NCI-H1092 (cell line): ENCODE data around the gene ARMC7.
"Not testable (repeated sequence)": the region's sequence is repeated elsewhere in the genome, so short reads cannot be mapped to it uniquely, and the experiment has no call there.

Experiments used
- DNase-seq: peaks from one replicate; lab custom pipeline; 2025; lab: John Stamatoyannopoulos, UW

The ARMC7 gene

DNA sequence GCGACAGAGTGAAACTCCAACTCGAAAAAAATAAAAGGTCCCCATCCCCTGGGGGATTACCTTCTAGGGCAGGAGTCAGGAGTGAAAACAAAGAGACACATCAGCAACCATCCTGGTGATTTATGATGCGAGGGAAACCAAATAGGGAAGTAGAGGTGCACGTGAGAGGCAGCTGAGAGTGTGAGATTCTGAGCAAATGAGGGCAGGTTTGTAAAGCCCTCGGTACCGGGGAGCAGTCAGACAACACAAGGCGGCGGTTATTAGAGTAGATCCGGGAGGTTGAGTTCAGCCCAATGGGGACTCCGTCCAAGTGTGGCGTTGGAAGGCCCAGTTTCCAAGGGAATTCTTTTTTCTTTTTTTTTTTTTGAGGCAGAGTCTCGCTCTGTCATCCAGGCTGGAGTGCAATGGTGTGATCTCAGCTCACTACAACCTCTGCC lies 7.4 kb upstream of the ARMC7 start:
- no peak for DNase-seq

DNA sequence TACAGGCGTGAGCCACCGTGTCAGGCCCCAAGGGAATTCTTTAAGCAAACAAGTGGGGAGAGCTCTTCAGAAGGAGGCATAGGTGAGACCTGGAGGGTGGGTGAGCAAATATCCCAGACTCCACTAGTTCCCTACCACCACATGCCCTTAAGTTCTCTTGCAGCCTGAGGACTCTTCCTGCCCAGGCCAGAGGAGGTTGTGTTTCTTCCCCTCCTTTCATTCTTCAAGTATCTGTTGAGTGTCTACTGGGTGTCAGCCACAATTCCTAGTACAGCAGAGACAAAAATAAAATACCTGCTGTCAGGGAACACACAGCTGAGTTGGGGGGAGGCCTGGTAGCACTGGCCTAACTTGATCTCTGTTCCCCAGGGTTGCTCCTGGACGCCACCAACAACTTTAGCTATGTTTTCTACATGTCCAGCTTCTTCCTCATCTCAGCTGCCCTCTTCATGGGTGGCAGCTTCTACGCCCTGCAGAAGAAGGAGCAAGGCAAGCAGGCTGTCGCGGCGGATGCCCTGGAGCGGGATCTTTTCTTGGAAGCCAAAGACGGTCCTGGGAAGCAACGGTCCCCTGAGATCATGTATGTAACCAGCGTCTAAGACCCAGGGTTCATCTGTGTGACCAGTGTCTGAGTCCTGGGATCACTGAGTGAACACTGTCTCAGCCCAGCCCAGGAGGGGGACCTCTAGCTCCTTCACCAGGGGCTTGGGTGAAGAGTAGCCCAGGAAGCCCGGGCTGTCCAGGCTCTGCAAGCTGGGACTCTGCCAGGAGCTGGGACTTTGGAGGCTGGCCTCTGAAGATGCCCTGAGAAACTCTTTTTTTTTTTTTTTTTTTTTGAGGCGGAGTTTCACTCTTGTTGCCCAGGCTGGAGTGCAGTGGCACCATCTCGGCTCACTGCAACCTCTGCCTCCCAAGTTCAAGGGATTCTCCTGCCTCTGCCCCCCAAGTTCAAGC lies 5.9 kb upstream of the ARMC7 start:
- DNase-seq, result no peak

DNA sequence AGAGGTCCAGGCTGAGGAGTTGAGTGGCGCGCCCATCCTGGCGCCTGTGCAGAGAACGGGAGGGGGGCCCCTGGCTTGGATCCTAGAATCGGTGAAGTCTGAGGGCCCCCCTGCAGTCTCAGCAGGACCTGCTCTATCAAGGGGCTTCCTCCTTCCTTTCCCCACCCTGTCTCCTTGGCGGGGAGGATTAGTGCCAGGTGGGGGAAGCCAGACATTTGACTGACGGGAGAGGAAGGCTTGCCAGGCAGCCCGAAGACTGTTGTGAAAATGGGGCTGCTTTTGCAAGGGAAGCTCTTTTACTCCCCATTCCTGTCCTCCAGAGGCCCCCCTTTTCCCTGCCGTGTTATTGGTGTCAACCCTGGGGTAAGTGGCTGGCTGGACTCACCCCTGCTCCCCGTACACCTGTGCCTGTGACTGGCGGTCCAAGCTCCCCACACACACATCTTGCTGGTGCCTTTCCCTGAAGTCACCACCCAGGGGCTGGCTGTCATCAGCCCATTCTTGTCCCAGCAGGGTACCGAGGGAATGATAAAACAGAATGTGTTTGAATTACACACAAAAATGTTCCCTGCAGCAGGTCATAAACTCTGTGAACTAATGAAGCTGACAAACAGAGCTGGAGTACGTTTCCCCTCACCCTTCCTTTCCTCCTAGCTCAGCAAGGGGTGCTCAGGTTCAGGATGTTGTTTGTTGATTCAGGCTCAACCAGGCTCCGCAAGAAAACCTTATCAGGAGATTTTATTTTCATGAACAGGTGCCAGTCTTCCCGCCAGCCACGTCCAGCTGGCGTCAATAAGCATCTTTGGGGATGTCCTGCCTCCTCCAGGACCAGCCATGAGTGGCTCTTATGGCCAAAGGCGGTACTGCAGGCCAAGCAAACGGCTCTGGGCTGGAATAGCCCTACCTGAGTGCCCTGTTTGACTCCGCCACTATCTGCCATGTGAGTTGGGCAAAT lies 4.4 kb upstream of the ARMC7 start:
- DNase-seq, result peak; percentile 45

DNA sequence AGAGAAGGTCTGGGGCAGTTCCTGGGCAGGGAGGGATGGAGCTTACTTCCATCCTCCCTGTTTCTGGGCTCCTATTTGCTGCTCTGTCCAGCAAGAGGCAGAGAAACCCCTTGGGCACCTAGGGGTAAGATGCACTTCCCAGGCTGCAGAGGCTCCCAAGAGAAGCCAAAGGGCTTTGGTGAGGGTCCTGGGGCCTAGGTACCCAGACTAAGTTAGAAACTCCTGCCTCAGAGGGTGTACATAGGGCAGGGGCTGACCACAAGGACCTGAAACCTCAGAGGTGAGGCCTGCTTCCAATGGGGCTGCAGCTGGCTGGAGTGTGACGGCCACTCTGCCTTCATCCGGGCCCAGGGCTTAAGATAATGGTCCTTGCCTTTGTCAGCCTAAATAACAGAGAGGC lies 1.6 kb upstream of the ARMC7 start:
- DNase-seq, result no peak

DNA sequence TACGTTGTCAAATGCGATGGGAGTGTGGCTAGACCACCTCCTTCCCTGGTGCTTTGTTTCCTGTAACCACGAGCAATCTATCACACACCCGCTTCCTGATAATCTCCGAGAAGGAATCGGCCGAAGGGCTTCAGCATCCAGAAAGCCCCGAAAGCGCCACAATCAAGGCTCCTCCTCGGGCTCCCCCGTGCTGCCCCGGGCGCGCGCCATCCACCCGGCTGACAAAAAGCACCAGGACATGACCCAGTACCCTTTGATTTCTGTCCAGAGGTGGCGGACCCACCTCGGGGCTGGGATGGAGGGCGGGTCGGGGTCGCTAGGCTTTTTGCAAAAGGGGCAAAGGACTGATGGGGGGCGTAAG lies 743 bp upstream of the ARMC7 start:
- DNase-seq, result no peak

DNA sequence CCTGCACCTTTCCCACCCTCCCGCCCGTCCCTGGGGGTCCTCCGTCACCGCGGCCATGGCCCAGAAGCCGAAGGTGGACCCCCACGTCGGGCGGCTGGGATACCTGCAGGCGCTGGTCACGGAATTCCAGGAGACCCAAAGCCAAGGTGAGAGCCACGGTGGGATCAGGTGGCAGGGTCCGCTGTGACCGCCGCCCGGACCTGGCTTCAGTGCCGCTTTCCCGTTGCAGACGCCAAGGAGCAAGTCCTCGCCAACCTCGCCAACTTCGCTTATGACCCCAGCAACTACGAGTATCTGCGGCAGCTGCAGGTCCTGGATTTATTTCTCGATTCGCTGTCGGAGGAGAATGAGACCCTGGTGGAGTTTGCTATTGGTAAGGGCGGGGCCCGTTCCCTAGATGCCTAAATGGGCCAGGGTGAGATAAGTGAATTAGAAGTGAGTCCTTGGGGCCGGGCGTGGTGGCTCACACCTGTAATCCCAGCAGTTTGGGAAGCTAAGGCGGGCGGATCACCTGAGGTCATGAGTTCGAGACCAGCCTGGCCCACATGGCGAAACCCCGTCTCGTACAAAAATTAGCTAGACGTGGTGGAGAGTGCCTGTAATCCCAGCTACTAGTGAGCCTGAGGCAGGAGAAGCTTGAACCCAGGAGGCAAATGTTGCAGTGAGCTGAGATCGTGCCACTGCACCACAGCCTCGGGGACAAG lies 617 bp downstream of the ARMC7 start:
- no peak for DNase-seq

DNA sequence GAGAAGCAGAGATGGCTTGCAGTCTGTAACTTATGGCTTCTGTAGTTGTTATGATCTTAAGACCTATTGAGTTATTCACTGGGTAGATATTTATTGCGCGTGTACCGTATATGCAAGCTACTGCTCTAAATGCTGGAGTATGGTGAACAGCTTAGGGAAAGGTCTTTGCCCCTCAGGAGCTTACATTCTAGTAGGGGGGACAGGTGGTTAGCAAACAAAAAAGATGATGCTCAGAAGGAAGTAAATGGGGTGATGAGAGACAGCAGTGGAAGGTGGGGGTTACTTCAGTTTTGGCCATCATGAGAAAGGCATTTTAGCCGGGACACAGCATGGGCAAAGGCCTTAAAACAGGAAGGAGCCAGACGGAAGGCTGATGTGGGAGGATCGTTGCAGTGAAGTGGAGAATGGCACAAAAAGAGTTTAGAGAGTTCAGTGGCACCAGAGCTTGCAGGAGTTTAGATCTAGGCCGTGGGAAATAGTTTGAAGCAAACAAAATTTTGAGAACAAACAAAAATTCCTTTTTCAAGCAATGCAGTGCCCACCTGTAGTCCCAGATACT lies 2.1 kb downstream of the ARMC7 start:
- no peak for DNase-seq

DNA sequence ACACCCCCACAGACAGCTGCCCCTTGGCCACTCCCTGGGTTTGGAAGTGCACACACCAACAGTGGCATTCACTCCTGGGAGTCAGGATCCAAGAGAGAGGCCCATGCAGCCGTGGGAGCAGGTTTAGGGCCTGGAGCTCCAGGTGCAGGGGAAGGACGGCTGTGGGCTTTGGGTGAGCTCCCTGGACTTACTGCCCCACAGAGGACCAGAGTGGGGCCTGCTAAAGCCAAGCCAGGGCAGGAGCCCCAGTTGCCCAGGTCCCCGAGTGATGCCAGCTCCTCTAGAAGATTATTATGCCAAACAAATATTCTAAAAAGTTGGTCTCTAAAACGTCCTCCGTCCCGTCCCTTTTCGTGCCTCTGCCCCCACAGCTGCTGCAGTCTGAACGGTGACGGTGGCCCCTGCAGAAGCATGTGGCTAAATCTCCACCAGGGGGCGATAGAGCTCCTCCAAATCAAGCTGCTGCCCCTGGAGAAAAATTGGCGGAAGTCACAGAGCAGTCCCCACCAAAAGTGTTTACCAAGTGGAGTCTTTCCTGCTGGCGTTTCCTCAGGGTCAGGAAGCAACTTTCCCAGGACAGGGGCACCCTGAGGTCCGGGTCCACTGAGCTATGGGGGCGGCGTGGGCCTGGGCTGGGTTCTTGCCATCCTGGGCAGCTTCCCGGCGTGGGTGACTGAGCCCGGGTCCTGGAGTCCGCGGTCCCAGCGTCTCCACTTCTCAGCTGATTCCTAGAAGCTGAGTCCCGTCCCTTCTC lies 4.2 kb downstream of the ARMC7 start:
- DNase-seq, result peak; percentile 44

DNA sequence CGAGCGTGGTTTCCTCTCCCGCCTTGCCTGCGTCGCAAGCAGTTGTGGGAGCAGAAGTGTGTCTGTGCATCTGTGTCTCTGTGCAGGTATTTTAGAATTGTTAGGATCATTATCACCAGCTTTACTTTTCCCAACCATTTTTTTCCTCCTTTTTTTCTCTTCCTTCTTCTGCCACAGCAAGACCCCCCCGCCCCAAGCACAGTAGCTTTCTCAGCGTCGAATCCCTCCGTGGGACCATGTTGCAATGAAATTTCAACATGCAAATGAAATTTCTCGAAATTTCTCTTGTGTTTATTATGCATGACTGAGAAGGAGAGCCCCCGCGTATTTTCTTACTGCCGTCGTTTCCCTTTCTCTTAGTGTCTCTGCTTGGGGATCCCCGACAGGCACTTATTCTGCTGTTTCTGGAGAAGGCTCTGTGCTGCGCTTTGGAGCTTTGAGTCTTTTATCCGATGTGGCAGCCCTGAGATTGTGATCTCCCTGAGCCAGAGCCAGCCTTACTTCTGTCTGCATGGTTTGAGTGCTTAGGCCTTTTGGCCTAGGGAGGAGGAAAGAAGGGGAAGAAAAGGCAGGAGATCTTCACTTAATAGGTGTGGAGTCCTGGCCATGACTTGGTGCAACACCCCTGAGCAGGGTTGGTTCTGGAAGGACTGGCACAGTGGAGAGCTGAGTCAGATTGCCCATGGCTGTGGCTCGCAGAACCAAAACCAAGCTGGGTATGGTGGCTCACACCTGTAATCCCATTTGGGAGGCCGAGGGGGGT lies 5.0 kb downstream of the ARMC7 start:
- no peak for DNase-seq

DNA sequence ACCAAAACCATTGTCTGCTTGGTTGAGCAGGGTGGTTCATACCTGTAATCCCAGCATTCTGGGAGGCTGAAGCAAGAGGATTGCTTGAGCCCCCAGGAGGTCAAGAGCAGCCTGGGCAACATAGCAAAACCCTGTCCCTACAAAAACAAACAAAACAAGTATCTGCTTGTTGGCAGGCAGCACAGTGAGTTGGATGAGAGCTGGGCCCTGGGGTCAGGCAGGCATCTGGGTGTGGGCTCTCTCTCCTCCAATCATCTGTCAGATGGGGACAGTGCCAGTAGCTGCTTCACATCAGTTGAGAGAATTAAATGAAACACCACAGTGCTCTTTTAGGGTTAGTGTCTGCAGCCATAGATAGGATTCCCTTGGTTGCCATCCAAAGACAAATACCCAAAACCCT lies 5.8 kb downstream of the ARMC7 start:
- DNase-seq, result no peak

DNA sequence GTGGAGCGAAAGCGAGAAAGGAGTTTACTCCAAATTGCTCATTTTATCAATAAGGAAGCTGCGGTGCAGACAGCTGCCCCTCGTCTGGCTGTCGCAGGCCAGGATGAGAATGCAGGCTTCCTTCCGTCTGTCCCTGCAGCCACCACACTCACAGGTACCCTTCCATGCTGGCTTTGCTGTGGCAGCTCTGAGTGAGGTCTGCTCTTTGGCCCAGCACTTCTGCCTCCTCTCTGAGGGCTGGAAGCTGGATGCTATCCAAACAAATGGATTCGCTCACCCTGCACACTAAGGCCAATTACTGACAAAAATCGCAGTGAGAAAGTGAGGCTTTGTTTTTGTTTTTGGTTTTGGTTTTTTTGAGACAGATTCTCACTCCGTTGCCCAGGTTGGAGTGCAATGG lies 7.0 kb downstream of the ARMC7 start:
- no peak for DNase-seq

DNA sequence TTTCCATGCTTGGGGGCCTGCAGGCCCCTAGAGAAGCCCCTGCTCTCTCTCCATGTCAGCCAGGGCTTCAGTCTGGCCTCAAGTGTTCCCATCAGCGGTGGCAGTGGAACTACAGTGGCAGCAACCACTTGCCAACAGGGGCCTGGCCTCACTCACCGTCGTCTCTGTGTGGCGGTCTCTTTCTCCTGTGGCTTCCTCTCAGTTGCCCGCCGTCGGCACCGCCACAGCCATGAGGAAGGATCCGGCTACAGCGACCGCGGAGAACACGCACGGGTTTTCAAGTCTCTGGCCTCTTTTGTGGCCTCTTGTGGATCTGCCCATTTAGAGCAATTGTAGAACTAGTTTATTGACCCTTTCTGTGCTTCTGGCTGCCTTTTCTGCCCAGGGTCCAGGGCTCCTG lies 8.5 kb downstream of the ARMC7 start:
- DNase-seq, result no peak

DNA sequence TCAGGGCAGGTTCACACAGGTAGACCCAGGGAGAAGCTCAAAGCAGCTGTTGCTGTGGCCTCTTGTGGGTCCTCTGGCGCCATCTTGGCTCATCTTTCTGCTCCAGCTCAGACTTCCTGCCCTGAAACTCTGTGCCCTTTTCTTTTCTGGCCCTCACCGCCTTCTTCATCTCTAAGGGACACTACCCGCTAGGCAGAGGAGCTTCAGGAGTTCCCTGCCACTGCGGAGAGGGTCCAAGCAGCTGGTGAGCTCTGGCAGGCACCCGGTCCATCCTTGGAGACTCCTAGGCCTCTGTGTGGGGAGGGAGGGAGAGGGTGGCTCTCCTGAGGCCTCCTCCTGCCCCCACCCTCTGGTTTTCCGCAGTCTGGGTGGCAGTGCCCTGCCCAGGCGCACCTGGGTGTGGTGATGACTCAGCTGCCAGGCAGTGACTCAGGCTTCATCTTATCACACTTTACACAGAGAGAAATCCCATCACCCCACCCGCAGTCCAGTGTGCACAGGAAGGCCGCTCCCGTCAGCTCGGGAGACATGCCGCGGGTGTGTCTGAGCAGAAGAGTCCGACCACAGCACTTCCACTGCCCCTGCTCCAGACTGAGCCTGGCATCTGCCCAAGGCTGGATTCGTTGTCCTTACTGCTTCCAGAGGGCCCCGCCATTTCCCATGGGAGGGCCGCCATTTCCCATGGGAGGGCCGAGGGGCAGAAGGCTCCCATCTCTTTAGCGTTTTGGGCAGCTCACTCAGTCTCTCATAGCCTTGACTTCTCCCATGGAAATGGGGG lies 14.5 kb downstream of the ARMC7 start:
- DNase-seq, result no peak

DNA sequence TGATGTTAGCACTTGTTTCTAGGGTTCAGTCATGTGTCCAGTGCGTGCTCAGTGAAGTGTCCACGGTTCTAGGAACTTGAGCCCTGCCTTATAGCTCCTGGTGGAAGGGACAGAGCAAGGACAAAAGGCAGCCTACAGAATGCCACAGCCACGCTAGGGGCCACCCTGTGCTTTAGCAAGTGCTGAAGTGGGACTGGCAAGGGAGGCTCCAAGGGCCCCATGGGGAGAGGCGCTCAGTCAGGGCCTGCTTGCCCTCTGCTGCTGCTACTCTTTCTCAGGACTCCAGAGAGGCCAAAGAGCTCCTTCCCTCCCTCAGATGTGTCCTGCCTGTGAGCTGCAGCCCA lies 15.0 kb downstream of the ARMC7 start:
- no peak for DNase-seq

DNA sequence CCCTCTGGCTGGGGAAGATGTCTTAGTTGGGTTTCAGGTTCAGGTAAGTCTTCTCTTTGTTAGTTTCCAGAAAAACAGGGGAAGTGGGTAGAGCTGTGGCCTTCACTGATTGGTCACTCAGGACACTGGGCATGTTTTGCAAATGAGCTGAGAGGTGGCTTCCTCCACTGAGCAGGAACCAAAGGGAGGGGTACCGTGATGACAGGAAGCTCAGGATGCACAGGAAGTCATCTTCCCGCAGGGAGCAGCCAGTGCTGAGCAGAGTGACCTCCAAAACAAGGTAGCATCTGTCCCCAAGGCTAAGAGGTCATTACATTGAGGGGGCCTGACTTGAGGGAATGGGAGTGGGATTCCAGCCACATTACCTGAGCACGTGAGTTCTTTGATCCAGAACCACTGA lies 16.2 kb downstream of the ARMC7 start:
- no peak for DNase-seq

DNA sequence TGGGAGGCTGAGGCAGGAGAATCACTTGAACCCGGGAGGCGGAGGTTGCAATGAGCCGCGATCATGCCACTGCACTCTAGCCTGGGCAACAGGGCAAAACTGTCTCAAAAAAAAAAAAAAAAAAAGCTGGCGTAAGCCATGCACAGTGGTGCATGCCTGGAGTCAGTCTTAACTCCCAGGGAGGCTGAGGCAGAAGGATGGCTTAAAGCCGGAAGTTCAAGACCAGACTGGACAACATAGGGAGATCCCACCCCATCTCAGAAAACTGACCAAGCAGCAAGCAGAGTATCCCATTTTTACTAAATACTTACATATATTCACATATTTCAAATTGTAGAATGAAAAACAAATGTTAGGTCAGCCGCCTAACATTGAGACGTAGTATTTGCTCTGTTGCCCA lies 17.2 kb downstream of the ARMC7 start:
- no peak for DNase-seq

DNA sequence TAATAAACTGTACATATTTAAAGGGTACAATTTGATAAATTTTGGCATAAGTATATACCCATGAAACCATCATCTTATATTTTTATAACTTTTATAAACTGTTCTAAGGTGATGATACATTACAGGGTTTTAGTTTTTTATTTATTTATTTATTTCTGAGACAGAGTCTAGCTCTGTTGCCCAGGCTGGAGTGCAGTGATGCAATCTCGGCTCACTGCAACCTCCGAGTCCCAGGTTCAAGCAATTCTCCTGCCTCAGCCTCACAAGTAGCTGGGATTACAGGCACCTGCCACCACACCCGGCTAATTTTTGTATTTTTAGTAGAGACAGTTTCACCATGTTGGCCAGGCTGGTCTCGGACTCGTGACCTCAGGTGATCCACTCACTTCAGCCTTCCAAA lies 18.2 kb downstream of the ARMC7 start:
- not testable (repeated sequence) for DNase-seq

DNA sequence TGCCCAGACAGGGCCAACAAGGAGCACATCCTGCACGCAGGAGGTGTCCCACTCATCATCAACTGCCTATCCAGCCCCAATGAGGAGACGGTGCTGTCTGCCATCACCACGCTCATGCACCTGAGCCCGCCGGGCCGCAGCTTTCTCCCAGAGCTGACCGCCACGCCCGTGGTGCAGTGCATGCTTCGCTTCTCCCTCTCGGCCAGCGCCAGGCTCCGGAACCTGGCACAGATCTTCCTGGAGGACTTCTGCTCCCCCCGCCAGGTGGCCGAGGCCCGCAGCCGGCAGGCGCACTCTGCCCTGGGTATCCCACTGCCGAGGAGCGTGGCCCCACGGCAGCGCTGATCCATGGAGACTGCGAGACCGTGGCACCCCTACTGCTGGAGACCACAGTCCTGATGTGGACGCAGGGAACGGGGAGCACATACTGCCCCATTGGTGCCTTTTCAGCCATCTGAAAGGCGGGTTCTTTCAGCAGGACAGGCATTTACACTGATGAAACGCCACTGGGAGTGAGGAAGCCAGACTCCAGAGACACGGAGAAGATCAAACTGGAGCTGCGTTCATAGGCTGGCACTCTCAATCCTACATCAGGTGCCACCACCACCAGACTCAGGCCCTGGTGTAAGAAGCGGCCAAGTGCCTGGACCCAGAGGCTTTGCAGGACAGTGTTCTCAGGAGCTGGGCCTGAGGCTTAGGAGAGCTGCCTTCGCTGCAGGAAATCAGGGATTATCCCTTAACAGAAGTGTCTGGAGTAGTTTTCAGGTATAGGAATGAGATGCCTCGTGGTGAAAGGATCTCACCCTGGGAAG lies 19.1 kb downstream of the ARMC7 start:
- DNase-seq, result no peak

DNA sequence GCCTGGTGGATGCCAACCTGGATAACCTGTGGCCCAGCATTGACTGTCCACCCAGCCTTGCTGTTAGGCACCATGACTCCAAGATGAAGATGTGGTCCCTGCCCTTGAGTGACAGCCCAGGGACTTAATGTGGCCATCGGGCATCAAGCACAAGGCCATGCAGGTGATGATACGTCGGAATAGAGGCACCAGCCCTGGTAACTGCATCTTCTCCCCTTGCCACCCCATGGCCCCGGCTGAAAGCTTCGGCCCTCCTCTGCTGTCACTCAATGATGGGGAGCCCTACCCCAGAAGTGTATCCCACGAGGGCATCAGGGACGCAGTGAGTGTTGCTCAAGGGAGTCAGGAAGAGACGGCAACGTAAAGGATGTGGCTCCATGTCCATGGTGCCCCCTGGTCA lies 19.8 kb downstream of the ARMC7 start:
- no peak for DNase-seq
